ENCODE results near the gene COL23A1. TPM values are rescaled to one million over a fixed set of nuclear protein-coding genes. Genes with fewer than 3 reads are reported as not detected.
"Not testable (repeated sequence)": the region's sequence is repeated elsewhere in the genome, so short reads cannot be mapped to it uniquely, and the experiment has no call there.

Gene COL23A1
- total RNA-seq, 1 experiment from 2014 or later = not detected

GRCh38 chr5:178198706-178199105 lies 391.5 kb downstream of the COL23A1 start:
- H3K27me3 ChIP-seq (replicated peaks; ENCODE audit: insufficient read depth, low read depth, low read length, poor library complexity) = no peaks in the 10 kb centered on the region

GRCh38 chr5:178198151-178198550 lies 392.0 kb downstream of the COL23A1 start:
- CTCF ChIA-PET; H3K36me3 ChIP-seq (ENCODE audit: insufficient read depth, low read length, poor library complexity, severe bottlenecking); H3K27ac ChIP-seq (ENCODE audit: low read depth, low read length, poor library complexity, severe bottlenecking); H3K27me3 ChIP-seq (replicated peaks; ENCODE audit: insufficient read depth, low read depth, low read length, poor library complexity); intact Hi-C loops (cut with micrococcal nuclease; ENCODE audit: unreplicated experiment); BruUV-seq (replicated peaks); POLR2A ChIA-PET (ENCODE audit: low non-redundant PET); DNase-seq (ENCODE audit: low spot score); H3K9me3 ChIP-seq (ENCODE audit: low read depth, low read length, poor library complexity, severe bottlenecking); H3K4me3 ChIP-seq (ENCODE audit: low read depth, low read length, poor library complexity, severe bottlenecking); H3K4me1 ChIP-seq (ENCODE audit: insufficient read depth, low read length, poor library complexity, severe bottlenecking): not testable (repeated sequence)

More at GRCh38 chr5:178198706-178199105, 391.5 kb downstream of the COL23A1 start:
- no peaks in the 10 kb centered on the region for H3K9me3 ChIP-seq (ENCODE audit: low read depth, low read length, poor library complexity, severe bottlenecking)
- H3K4me3 ChIP-seq (ENCODE audit: low read depth, low read length, poor library complexity, severe bottlenecking) = no peak overlapping the region
- POLR2A ChIA-PET (ENCODE audit: low non-redundant PET) = no interaction called here
- H3K36me3 ChIP-seq (ENCODE audit: insufficient read depth, low read length, poor library complexity, severe bottlenecking) = no peaks in the 10 kb centered on the region
- TF ChIP-seq EZH2 (IDR thresholded peaks at IDR 0.05; ENCODE audit: borderline replicate concordance, low read depth, low read length, poor library complexity, severe bottlenecking) = no peak
- TF ChIP-seq CTCF (conservative IDR thresholded peaks at IDR 0.05; ENCODE audit: low read depth, low read length) = no peak
- no peak for DNase-seq (ENCODE audit: low spot score)
- intact Hi-C loops (cut with micrococcal nuclease; ENCODE audit: unreplicated experiment) = no loop called here
- no TSS peak for BruUV-seq (replicated peaks)
- CTCF ChIA-PET = no interaction called here
- H3K27ac ChIP-seq (ENCODE audit: low read depth, low read length, poor library complexity, severe bottlenecking) = no peak overlapping the region
- no peaks in the 10 kb centered on the region for H3K4me1 ChIP-seq (ENCODE audit: insufficient read depth, low read length, poor library complexity, severe bottlenecking)

- no peaks in the 10 kb centered on the region for H3K9me3 ChIP-seq (ENCODE audit: low read depth, low read length, poor library complexity, severe bottlenecking)
- ChIA-PET CTCF (no interaction called here), POLR2A (ENCODE audit: low non-redundant PET) (no interaction called here)
- H3K36me3 ChIP-seq (ENCODE audit: insufficient read depth, low read length, poor library complexity, severe bottlenecking) = no peaks in the 10 kb centered on the region
- H3K27me3 ChIP-seq (replicated peaks; ENCODE audit: insufficient read depth, low read depth, low read length, poor library complexity) = no peaks in the 10 kb centered on the region
- no TSS peak for BruUV-seq (replicated peaks)
- TF ChIP-seq EZH2 (IDR thresholded peaks at IDR 0.05; ENCODE audit: borderline replicate concordance, low read depth, low read length, poor library complexity, severe bottlenecking) = no peak
- peak; percentile 32; the same call in 1 of the 2 replicates for TF ChIP-seq CTCF (conservative IDR thresholded peaks at IDR 0.05; ENCODE audit: low read depth, low read length)
- no peaks in the 10 kb centered on the region for H3K4me1 ChIP-seq (ENCODE audit: insufficient read depth, low read length, poor library complexity, severe bottlenecking)
- DNase-seq (ENCODE audit: low spot score) = no peak
- H3K27ac ChIP-seq (ENCODE audit: low read depth, low read length, poor library complexity, severe bottlenecking) = no peak overlapping the region
- no peak overlapping the region for H3K4me3 ChIP-seq (ENCODE audit: low read depth, low read length, poor library complexity, severe bottlenecking)
- intact Hi-C loops (cut with micrococcal nuclease; ENCODE audit: unreplicated experiment) = no loop called here
Measured at GRCh38 chr5:178196986-178197385, 393.2 kb downstream of the COL23A1 start.

- POLR2A ChIA-PET (ENCODE audit: low non-redundant PET) = no interaction called here
- no peak overlapping the region for H3K27ac ChIP-seq (ENCODE audit: low read depth, low read length, poor library complexity, severe bottlenecking)
- no TSS peak for BruUV-seq (replicated peaks)
Measured at GRCh38 chr5:178196281-178196812, 393.8 kb downstream of the COL23A1 start.

More at GRCh38 chr5:178196281-178196812, 393.8 kb downstream of the COL23A1 start:
- H3K36me3 ChIP-seq (ENCODE audit: insufficient read depth, low read length, poor library complexity, severe bottlenecking) = no peaks in the 10 kb centered on the region
- no peaks in the 10 kb centered on the region for H3K27me3 ChIP-seq (replicated peaks; ENCODE audit: insufficient read depth, low read depth, low read length, poor library complexity)
- CTCF ChIA-PET = no interaction called here
- no peak for DNase-seq (ENCODE audit: low spot score)
- no peak for TF ChIP-seq CTCF (conservative IDR thresholded peaks at IDR 0.05; ENCODE audit: low read depth, low read length)
- no peaks in the 10 kb centered on the region for H3K9me3 ChIP-seq (ENCODE audit: low read depth, low read length, poor library complexity, severe bottlenecking)
- no peaks in the 10 kb centered on the region for H3K4me1 ChIP-seq (ENCODE audit: insufficient read depth, low read length, poor library complexity, severe bottlenecking)
- H3K4me3 ChIP-seq (ENCODE audit: low read depth, low read length, poor library complexity, severe bottlenecking) = no peak overlapping the region
- intact Hi-C loops (cut with micrococcal nuclease; ENCODE audit: unreplicated experiment) = no loop called here
